HPDE6-E6E7 (cell line): ENCODE results near the gene PPARD.

ENCODE experiments used
- DNase-seq: peaks from one replicate; pipeline ENCODE4 v3.0.0; 2011; ENCODE audit warnings: missing footprints; ENCODE audit errors: extremely low spot score

The PPARD gene

DNA sequence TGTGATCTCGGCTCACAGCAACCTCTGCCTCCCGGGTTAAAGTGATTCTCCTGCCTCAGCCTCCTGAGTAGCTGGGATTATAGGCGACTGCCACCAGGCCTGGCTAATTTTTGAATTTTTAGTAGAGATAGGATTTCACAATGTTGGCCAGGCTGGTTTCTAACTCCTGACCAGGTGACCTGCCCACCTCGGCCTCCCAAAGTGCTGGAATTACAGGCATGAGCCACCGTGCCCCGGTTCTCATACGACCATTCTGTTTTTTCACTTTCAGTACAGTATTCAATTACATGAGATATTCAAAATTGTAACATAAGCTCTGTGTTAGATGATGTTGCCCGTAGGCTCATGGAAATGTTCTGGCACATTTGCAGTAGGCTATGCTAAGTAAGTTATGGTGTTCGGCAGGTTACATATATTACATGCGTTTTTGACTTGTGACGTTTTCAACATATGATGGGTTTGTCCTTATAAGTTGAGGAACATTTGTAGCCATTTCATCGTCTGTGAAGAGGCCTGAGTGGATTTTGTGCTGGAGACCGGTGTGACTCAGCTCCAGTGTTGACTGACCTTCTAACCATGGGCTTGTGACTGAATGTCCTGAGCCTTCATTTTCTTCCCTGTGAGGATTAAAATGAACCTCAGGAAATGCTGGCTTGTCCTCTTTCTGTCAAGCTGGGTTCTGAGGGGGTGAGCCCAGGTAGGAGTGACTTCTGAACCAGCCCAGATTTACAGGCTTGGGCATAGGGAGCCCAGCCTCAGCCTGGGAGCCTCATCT is 12.2 kb downstream of the PPARD start:
- no peak for DNase-seq

DNA sequence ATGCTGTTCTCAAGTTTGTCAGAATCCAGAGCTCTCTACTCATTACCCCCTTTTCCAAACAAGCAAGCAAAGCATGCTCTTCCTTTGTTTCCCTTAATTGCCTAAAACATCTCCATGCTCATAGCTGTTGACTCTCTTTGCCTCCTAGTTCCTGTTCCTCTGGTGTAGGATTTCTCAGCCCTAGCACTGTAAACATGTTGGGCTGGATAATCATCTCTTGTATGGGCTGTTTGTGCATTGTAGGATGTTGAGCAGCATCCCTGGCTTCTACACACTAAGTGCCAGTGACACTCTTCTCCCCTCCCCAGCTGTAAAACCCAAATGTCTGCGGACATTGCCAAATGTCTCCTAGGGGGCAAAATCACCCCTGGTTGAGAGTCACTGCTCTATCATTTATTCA is 14.0 kb downstream of the PPARD start:
- DNase-seq = no peak

DNA sequence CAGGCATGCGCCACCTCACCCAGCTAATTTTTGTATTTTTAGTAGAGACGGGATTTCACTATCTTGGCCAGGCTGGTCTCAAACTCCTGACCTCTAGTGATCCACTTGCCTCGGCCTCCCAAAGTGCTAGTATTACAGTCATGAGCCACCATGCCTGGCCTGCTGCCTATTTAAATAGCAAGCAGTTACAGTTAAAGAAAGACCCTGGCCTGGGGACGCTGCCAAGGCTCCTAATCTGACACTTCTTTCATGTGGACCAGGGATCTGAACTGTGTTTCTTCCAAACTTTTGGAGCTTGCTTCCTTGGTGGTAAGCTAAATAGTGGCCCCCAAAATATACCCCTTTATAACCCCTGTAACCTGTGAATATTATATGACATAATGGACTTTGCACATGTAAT is 15.3 kb downstream of the PPARD start:
- no peak for DNase-seq

DNA sequence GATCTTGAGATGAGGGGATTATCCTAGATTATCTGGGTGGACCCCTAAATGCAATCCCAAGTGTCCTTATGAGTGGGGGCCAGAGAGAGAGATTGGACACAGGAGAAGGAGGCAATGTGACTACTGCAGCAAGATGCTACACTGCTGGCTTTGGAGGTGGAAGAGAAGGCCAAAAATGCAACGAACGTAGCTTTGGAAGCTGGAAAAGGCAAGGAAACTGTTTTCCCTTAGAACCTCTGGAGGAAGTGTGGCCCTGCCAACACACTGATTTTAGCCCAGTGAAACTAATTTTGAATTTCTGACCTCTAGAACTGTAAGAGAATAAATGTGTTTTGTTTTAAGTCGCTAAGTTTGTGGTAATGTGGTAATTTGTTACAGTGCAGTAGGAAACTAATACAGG is 15.7 kb downstream of the PPARD start:
- no peak for DNase-seq

DNA sequence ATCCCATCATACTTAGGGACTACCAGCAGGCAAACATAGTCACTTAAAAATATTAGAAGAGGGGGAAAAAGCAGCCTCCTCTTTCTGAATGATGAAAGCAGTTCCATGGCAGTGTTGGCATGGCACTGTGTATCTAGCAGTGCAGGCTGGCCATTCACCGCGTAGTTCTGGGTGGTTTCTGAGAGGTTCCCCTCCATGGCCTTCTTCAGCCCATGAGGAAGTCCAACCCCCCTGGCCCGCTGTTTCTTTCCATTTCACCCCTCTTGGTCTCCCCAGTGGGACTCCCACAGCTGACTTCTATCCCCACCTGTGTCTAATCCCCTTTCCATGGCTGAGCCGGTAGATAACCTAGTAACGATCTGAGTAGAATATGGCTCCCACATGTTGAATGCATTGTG is 17.0 kb downstream of the PPARD start:
- no peak for DNase-seq

DNA sequence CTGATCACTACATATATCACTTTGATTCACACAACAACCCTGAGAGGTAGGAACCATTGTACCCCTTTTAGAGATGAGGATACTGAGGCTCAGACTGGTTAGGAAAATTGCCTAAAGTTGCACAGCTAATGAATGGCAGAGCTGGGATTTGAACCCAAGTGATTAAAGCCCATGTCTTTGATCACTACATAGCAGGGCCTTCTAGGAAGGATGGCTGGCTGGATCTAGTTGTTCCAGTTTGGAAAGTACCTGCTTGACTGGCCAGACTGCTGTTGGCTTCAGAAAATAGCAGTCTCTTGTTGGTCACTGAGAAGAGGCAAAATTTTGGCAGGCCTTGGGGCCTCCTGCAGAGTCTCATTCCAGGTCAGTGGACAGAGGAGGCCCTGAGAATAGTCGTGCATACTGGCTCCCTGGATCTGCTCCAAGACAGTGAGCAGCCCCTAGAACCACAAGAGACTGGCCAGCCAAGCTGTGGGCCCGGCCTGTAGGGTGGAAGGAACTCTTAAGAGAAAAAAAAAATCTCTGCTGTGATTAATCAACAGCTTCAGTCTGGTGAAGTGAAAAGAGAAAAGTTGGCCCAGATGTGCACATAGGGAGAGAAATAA is 17.5 kb downstream of the PPARD start:
- no peak for DNase-seq

DNA sequence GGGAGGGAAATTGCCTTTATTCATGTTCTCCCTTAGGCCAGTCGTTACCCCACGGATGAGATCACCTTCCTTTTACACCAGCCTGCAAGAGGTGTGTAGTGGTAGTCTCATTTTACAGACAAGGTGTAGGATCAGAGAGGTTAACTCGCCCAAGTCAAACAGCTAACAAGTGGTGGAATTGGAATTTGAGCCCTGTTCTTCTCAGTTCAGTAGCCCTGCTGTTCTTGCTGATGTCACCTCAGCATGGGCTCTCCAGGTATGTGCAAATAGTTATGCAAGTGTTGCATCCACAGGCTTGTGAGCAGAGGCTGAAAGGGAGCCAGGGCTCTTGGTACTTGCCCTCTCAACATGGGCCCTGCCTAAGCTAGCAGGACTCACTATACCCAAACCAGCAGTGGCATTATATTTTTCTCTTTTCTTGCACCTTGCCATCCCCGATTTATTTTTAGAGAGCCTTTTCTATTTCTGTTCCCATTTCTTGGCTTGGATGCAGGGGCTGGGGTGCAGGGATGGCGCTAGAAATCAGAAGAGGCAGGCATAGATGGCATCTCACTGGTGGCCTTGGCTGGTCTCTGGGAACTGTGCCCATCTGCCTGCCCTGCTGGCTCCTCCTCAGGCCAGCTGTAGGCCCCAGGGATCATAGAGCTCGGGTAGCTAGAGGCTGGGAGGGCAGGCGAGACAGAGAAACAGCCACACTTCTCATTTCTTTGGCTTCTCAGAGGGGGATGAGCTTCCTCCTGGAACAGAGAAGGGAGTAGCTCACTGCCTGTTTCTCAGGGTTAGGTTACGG is 18.2 kb downstream of the PPARD start:
- DNase-seq = no peak

DNA sequence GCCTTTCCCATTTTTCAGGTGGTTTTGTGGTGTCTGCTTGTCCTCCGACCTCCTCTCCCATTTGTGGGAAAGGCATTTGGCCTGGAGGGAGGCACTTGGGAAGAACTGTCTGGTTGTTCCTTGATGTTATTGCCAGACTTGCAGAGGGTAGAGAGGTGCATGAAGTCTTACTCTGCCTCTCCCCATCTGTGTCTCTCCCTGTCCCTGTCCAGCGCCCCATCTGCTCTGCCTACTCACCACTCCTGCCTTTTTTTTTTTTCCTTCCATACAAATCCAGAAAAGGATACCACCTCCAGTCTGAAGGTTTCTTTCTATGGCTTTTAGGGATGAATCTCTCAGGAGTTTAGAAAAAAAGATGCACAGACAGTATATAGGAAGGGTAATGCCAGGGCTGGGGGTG is 19.8 kb downstream of the PPARD start:
- DNase-seq = no peak

DNA sequence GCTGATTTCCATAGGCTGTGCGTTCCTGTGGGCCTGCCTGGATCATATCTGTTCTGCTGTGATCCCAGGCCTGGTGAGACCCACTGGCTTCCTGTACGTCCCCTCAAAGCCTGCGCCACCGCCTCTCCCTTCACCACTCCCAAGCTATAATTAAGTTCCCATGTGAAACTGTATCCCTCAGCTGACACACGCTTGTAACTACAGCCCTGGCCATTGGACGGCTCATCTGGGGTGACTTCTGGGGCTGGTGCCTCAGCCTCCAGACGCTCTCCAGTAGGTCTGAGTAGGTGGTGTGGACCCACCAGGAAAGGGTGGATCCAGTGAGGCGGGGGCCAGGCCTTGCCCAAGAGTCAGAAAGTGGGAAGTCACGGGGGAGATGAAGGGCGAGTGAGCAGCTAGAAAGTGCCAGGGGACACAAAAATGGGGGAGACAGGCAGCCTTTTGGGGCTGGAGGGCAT is 21.0 kb downstream of the PPARD start:
- no peak for DNase-seq

DNA sequence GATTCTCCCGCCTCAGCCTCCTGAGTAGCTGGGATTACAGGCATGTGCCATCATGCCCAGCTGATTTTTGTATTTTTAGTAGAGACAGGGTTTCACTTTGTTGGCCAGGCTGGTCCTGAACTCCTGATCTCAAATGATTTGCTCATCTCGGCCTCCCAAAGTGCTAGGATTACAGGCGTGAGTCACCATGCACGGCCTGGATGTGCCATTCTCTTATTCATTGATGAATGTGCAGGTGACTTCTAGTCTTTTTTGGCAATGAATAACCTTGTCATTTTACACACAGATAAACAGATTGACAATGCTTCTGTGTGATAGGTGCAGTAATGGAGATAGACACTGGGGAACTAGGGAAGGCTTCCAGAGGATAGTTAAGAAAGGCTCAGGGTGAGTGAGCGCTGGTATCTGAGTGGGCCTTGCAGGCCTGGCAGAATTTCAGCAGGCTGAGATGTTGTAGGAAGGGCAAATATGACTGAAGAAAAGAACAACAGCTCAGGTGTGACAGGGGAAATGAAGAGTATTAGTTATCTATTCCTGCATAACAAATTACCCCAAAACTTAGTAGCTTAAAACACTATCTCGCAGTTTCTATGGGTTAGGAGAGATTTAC is 23.3 kb downstream of the PPARD start:
- no peak for DNase-seq

DNA sequence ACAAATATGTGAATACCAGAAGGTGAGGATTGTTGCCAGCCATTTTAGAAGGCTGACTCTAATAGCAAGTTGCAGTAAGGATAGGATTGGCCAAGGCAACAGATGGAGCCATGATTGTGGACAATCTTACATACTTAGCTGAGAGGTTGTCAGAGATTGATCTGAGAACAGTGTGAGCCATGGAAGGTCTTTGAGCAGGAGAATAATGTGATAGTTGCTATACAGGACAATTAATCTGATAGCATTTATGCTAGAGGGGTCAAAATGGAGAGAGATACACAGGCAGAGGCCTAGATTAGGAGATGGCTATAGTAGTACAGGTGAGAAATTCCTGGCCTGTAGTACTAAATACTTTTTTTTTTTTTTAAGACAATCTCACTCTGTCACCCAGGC is 23.8 kb downstream of the PPARD start:
- DNase-seq = no peak

DNA sequence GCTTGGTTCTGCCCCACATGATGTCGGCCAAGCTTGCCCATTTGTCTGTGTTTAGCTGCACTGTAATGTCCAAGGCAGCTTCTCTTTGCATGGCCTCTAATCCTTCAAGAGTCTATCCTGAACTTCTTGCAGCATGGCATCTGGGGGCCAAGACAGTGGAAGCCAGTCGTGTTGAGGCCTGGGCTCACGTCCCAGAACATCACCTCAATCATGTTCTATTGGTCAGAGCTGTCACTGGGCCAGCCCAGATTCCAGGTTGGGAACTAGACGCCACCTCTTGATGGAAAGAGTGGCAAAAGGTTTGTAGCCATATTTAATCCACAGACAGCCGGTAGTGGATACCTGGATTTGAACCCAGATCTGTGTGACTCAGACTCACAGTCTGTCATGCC is 25.3 kb downstream of the PPARD start:
- DNase-seq = no peak

DNA sequence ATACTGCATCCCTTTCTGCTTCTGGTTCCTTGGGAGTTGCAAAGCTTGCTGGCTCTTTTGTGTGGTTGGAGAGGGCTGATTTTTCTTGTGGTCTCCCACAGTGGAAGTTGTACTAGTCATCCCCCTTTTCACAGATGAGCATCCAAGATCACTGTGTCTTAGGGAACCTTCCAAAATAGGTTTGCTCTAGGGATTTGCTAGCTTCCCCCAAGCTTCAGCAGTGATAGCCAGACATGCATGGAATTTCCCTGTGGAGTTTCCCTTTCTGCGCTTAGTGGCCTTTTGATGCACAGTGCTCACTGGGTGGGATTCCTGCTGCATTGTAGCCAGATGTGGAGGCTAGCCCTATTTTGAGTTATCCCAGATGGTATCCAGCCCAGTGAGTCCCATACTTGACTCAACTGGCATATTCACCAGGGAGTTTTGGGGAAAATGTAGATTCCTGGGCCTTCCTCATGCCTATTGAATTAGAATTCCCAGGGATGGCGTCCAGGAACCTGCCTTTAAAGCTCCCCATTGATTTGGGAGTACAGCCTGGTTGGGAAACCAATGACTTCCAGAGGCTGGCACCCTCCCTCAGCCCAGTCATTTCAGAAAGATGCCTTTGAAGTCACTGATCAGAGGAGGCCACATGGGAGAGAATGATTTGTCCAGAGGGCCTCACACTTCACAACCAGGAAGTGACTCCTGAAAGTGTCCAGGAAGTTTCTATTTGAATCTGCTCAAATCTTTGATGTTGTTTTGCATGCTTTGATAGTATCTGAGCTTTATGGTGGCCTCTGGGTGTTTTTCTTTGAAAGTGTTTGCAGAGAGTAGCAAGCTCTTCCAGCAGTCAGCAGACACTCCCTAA is 25.9 kb downstream of the PPARD start:
- DNase-seq = no peak

DNA sequence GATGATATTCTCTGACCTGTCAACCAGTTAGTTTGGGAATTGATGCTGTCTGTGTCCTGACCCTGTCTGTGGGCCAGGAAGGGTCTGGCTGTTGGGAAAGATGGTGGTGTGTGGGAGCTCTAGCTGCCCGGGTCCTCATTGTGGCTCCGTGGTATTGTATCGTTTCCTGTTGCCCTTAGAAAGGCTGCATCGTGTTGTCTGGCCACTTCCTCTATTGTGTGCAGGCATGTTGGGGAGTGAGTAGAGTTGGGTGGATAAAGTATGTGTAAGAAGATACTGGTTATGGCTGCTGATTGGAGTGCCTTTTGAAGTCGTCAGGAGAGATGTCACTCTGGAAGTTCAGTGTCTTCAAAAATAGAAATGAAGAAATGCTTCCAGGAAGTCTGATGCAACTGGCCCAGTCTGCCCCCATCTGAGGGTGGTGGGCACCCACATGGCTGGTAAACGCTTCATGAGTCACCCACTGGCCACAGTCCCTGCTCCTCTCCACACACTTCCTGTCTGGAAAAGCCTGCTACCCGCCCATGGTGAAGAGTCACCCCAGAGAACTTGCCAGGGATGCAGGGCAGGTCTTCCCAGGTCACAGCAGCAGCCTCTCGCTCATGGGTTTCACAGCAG is 27.9 kb downstream of the PPARD start:
- DNase-seq = peak; percentile 86

DNA sequence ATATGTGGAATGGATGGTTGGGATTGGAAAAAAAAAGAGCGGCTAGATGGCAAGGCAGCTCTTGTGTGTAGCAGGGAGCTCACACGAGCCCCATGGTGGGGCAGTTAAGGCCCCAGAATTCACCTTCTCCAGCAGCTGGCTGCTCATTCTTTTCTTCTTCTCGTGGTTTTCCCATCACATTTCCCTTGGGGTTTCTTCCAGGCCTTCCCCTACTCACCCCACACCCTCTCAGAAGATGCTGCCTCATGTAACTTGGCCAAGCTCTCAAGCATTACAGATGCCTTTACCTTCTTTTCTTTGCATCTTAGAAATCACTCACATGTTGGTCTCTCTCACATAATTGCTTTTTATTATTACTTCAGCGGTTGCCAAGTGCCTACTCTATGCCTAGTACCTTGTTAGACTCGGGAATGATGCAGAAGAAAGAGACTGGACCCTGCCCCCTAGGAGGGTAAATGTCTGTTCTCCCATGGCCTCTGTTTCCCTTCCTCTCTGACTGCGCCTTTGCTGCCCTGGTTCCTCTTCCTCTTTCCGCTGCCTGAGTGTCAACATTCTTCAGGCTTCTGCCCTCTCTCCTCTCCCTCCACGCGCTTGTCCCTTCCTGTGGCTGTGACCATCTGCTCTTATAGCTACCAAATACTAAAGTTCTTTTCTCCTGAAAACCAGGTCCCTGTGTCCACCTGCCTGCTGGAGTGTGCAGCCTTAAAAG is 28.6 kb downstream of the PPARD start:
- no peak for DNase-seq

DNA sequence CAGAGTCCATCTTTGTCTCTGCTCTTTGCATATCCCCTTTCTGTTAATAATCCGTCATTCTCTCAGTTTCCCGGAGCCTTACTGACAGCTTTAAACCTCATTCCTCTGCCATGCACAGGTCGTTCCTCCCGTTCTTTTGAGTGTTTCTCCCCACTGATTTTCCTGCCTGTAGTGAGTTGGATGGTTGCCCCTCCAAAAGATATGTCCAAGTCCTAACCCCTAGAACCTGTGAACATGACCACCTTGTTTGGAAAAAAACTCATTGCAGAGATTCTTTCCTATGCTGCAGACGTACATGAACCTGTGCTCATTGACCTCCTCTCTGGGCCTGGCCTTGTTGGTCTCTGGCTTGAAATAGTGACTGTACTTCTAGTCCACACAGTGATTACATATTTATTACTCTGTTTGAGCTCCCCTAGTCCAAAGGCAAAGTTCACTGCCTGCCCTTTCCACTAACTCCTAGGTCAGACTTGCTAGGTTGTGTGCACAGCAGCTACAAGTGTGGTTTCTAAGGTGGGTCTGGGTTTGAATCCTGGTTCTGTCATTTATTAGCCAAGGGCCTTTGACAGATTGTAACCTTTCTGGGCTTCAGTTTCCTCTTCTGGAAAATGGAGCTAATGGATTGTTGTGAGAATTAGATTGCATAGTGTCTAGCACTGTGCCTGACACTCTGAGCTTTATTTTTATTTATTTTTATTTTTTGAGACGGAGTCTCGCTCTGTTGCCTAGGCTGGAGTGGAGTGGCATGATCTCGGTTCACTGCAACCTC is 29.3 kb downstream of the PPARD start:
- no peak for DNase-seq

DNA sequence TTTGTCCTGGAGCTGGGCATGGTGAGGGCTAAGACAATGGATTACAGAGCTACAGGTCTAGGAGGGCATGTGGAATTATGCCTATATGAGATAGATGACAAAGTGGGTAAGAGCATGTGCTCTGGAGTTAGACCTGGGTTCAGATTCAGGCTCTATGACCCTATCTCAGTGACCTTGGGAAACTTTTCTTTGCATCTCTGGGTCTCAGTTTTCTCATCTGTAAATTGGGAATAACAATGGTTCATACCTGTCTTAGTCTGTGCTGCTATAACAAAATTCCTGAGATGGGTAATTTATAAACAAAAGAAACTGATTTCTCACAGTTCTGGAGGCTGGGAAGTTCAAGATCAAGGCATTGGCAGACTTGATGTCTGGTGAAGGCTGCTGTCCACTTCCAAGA is 30.3 kb downstream of the PPARD start:
- no peak for DNase-seq

DNA sequence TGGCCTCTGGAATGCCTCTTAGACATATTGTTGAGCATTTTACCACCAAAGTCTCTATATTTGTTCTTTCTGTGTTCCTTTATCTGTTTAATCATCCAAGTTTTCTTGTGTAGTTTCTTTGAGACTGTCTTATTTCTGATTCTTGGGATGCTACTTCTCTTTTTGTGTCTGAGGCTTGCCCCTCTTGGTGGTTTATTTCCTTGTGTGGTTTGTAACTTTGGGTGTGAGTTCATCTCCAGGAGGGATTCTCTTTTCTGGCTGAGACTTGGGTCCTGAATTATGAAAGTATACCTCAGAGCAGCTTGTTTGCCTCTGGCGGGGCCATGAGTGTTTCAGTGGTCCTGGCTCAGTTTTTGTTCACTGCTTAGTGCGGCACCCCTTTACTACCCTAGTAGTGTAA is 33.9 kb downstream of the PPARD start:
- DNase-seq = no peak

DNA sequence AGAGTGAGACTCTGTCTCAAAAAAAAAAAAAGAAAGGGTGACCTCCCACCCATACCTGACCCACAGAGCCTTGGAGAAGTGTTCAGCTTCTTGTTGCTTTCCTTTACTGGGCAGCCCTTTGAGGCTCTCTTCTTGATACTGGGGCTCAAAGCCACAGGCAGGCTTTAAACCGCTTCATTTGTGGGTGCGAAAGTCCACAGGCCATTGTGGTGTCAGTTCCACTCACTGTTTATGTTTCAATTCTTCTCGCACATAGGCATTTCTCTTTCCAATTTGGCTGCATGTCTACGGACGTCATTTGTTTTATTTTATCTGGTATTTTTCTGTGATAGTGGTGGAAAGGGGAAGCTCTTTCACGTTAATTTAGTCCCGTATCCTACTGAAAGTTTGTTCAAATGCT is 34.6 kb downstream of the PPARD start:
- no peak for DNase-seq

DNA sequence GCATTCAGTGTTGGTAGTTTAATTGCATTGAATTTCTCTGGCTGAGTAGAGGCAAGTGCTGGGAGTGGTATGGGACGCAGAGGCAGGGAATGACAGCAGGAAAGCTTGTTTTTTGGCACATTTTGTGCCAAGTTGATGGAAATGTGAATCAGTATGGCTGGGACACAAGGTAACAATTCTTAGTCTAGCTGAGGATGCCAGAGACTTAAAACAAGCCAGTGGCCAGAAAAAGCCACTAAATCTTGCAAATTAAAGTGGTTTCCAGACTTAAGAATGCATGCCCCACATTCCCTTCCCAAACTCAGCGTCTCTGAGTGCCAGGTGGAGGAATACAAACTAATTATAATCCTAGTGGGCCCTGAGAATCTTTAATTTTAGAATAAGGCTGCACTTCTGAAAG is 35.9 kb downstream of the PPARD start:
- no peak for DNase-seq
